ENCODE results near the gene CORO6. TPM values are rescaled to one million over a fixed set of nuclear protein-coding genes. Genes with fewer than 3 reads are reported as not detected.

Gene CORO6
- total RNA-seq, 4 donors from 2014 or later = 2.0 to 39.9 (median 6.5) TPM

- no peak for DNase-seq
- H3K36me3 ChIP-seq = no peaks in the 10 kb centered on the region
- peak overlapping the region; percentile 91 to 95 (median 92) for H3K27ac ChIP-seq
- no peaks in the 10 kb centered on the region for H3K9me3 ChIP-seq
- peak overlapping the region in 3 of 4 donors; percentile 51 to 91 (median 74) for H3K4me3 ChIP-seq
- 11 to 17% methylated on average over 6 to 12 of the region's 25 CpGs for WGBS, 2 donors
- TF ChIP-seq POLR2A (IDR thresholded peaks at IDR 0.05) = no peak
- TF ChIP-seq, protein P1, sequence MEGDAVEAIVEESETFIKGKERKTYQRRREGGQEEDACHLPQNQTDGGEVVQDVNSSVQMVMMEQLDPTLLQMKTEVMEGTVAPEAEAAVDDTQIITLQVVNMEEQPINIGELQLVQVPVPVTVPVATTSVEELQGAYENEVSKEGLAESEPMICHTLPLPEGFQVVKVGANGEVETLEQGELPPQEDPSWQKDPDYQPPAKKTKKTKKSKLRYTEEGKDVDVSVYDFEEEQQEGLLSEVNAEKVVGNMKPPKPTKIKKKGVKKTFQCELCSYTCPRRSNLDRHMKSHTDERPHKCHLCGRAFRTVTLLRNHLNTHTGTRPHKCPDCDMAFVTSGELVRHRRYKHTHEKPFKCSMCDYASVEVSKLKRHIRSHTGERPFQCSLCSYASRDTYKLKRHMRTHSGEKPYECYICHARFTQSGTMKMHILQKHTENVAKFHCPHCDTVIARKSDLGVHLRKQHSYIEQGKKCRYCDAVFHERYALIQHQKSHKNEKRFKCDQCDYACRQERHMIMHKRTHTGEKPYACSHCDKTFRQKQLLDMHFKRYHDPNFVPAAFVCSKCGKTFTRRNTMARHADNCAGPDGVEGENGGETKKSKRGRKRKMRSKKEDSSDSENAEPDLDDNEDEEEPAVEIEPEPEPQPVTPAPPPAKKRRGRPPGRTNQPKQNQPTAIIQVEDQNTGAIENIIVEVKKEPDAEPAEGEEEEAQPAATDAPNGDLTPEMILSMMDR (IDR thresholded peaks at IDR 0.05) = peak; percentile 89 to 97 (median 94)
- no peaks in the 10 kb centered on the region for H3K27me3 ChIP-seq
- H3K4me1 ChIP-seq = peaks cover 51 to 88% (median 61%) of the 10 kb centered on the region in 3 donors
- intact Hi-C loops (cut with DNase I) = no loop called here
These were observed 30.7 kb downstream of the CORO6 start for GRCh38 chr17:29591737-29592608.

DNA sequence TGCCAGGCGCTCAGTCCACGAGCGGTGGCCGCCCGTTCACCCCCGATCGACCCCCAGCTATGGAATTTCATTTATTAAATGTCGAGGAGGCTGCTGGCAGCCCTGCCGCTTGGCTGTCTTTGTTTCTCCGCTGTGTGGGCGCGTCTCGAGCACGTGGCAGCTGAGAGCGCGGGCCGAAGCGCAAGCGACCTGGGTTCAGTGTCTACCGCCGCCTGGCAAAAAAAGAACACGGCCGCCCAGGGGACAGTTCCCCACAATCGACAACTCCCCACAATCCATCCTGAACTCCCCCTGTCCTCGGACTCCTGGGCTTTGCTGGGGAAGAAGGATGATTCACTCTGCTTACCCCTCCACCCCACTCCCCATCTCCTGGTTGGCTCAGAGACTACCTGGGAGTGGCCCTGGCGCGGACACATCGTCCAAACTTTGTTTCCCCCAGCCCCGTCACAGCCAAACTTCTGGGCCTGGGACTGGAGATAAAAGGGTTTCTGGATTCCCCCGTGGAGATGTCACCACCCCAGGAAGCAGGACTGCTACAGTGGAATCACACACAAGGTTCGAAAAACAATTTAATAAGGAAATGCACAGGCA lies 31.5 kb downstream of the CORO6 start:
- Histone ChIP-seq H3K27ac (peak overlapping the region; percentile 91 to 95 (median 92)), H3K27me3 (no peaks in the 10 kb centered on the region), H3K4me3 (peak overlapping the region in 3 of 4 donors; percentile 51 to 91 (median 74)), H3K9me3 (no peaks in the 10 kb centered on the region), H3K4me1 (peaks cover 56 to 88% (median 65%) of the 10 kb centered on the region in 3 donors), H3K36me3 (no peaks in the 10 kb centered on the region)
- WGBS, 2 donors = 0 to 7% methylated on average over 12 to 19 of the region's 31 CpGs
- no peak for DNase-seq
- intact Hi-C loops (cut with DNase I) = no loop called here
- no peak for TF ChIP-seq POLR2A (IDR thresholded peaks at IDR 0.05)
- TF ChIP-seq, protein P1 (IDR thresholded peaks at IDR 0.05) = no peak

DNA sequence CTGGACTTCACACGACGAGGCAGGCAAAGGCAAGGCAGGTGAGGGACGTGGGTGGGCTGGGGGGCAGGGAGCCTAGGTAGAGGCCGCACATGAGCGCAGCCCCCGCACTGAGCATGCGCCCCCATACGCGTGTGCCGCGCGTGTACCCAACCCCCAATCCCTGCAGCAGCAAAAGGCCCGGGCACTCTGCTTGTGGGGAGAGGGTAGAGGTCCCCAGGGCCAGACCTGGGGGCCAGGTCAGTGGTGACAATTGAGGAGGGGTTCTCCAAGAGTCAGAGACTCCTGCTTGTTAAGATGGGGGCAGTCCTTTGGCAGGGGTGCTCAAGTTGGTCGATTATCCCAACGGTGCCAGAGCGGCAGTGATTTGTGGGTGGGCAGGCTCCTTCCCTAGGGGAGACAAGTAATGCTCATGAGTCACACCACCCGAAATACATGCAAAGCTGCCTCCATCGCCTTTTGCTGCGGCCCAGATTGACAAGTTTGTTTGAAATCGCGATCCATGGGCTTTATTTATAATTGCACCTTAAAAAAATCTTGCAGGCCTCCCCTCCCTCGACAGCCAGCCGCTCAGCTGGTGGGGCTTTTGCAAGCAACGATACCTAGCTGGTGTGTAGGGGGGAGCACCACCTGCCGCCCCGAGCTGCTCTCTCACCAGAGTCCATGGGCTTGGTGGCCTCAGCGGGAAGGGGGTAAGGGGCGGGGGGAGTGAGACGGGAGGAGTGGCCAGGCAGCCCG lies 32.1 kb downstream of the CORO6 start:
- peak overlapping the region; percentile 43 to 91 (median 68) for H3K4me3 ChIP-seq
- H3K36me3 ChIP-seq = no peaks in the 10 kb centered on the region
- H3K27me3 ChIP-seq = no peaks in the 10 kb centered on the region
- peaks cover 60 to 88% (median 65%) of the 10 kb centered on the region in 3 donors for H3K4me1 ChIP-seq
- H3K27ac ChIP-seq = peak overlapping the region; percentile 91 to 95 (median 92)
- TF ChIP-seq, protein P1 (IDR thresholded peaks at IDR 0.05) = no peak
- no peak for TF ChIP-seq POLR2A (IDR thresholded peaks at IDR 0.05)
- WGBS, 2 donors = 12 to 22% methylated on average over 6 to 9 of the region's 30 CpGs
- no peak for DNase-seq
- intact Hi-C loops (cut with DNase I) = no loop called here
- H3K9me3 ChIP-seq = no peaks in the 10 kb centered on the region

- Histone ChIP-seq H3K9me3 (no peaks in the 10 kb centered on the region), H3K4me3 (peak within 1 kb of the TSS; percentile 70 to 91 (median 84)), H3K27ac (peak within 1 kb of the TSS; percentile 91 to 95 (median 92)), H3K4me1 (peaks cover 65 to 89% (median 66%) of the 10 kb centered on the region in 3 donors), H3K27me3 (no peaks in the 10 kb centered on the region), H3K36me3 (no peaks in the 10 kb centered on the region)
- 0 to 9% methylated on average over 2 to 9 of the region's 70 CpGs for WGBS, 2 donors
- peak in 3 of 4 donors; percentile 28 to 72 (median 38) for TF ChIP-seq POLR2A (IDR thresholded peaks at IDR 0.05)
- TF ChIP-seq, protein P1 (IDR thresholded peaks at IDR 0.05) = peak in 1 of 6 experiments; percentile 19
- no peak for DNase-seq
- intact Hi-C loops (cut with DNase I) = no loop called here
These were observed 32.9 kb downstream of the CORO6 start, which contains the start of gene GIT1 for GRCh38 chr17:29589524-29590410. Gene GIT1 (minus strand): TSS chr17:29589648. CDS start chr17:29589378, 270 bp downstream.
